Natural killer cell treated with Interleukin-12 subunit alpha and Interleukin-12 subunit beta and Interleukin-15 and Interleukin-18, amount 100 ng/mL, for 72 hours (primary cell): ENCODE data around the gene MFGE8. TPM values are rescaled to one million over a fixed set of nuclear protein-coding genes. Genes with fewer than 3 reads are reported as not detected.
A peak's percentile ranks its signal among the peaks of the same experiment; 100 is the strongest.
"Not testable (repeated sequence)": the region's sequence is repeated elsewhere in the genome, so short reads cannot be mapped to it uniquely, and the experiment has no call there.

ENCODE experiments used
- ATAC-seq, 2 donors: fragments of 150-1000 bp; cut with Tn5 transposase in 1 of 2; sonication (Bioruptor Pico), chemical (Tn5 transposase) in 1 of 2; 2 replicates each; pipeline ENCODE4 v1.10.0; 2021
- DNase-seq: peaks from one replicate; pipeline ENCODE4 v3.0.0; 2022; ENCODE audit warnings: low spot score
- H3K27ac Mint-ChIP-seq, 2 donors: 1 replicate in 1 of 2; 2 replicates in 1 of 2; pipeline ENCODE4 v1.8.0; 2022; ENCODE audit warnings: mixed read lengths in 2 of 2, mild to moderate bottlenecking in 1 of 2, moderate library complexity in 1 of 2
- H3K27me3 Mint-ChIP-seq, 2 donors: 1 replicate in 1 of 2; 2 replicates in 1 of 2; pipeline ENCODE4 v1.8.0; 2022; ENCODE audit warnings: mixed read lengths in 2 of 2
- H3K36me3 Mint-ChIP-seq: one replicate; pipeline ENCODE4 v1.8.0; 2022; ENCODE audit warnings: mixed read lengths
- H3K4me1 Mint-ChIP-seq, 2 donors: 1 replicate in 1 of 2; 2 replicates in 1 of 2; pipeline ENCODE4 v1.8.0; 2022; ENCODE audit warnings: low read depth in 2 of 2, mixed read lengths in 2 of 2, mild to moderate bottlenecking in 1 of 2
- H3K4me3 Mint-ChIP-seq: one replicate; pipeline ENCODE4 v1.8.0; 2022; ENCODE audit warnings: mixed read lengths
- H3K9me3 Mint-ChIP-seq: 2 replicates; pipeline ENCODE4 v1.8.0; 2022; ENCODE audit warnings: mixed read lengths
- total RNA-seq, 2 donors: library from RNA; stranded (reverse); gene quantifications; one replicate each; pipeline ENCODE4 v1.2.3, GENCODE V29; 2022

MFGE8 gene
- total RNA-seq, 2 donors from 2014 or later: 10.9 to 46.2 TPM

GRCh38 chr15:88932271-88932874 lies 19.2 kb upstream of the MFGE8 start:
- ATAC-seq (no peak), DNase-seq (no peak)
- no peak overlapping the region for H3K27ac Mint-ChIP-seq
- peaks cover 30 to 52% of the 10 kb centered on the region in 2 donors for H3K27me3 Mint-ChIP-seq
- H3K36me3 Mint-ChIP-seq: no peaks in the 10 kb centered on the region
- no peaks in the 10 kb centered on the region for H3K4me1 Mint-ChIP-seq
- H3K9me3 Mint-ChIP-seq: no peaks in the 10 kb centered on the region
- no peak overlapping the region for H3K4me3 Mint-ChIP-seq

DNA sequence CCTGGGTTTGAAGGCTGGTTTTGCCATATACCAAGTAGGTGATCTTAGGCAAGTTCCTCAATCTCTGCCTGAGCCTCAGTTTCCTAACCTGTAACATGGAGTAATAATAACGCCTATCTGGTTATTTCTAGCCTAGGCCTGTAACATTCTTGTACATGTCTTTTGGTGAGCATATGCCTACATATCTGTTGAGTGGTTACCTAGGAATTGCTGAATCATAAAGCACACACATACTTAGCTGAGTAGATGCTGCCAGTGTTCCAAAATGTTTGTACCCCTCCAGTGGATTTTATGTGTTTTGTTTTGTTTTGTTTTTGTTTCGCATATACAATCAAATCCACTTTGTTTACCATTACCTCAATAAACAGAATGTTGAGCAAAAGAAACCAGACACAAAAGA lies 17.4 kb upstream of the MFGE8 start:
- Mint-ChIP-seq H3K27ac (no peak overlapping the region), H3K4me3 (no peak overlapping the region), H3K36me3 (no peaks in the 10 kb centered on the region), H3K27me3 (peaks cover 28 to 45% of the 10 kb centered on the region in 2 donors), H3K4me1 (no peaks in the 10 kb centered on the region), H3K9me3 (no peaks in the 10 kb centered on the region)
- ATAC-seq (no peak), DNase-seq (no peak)

DNA sequence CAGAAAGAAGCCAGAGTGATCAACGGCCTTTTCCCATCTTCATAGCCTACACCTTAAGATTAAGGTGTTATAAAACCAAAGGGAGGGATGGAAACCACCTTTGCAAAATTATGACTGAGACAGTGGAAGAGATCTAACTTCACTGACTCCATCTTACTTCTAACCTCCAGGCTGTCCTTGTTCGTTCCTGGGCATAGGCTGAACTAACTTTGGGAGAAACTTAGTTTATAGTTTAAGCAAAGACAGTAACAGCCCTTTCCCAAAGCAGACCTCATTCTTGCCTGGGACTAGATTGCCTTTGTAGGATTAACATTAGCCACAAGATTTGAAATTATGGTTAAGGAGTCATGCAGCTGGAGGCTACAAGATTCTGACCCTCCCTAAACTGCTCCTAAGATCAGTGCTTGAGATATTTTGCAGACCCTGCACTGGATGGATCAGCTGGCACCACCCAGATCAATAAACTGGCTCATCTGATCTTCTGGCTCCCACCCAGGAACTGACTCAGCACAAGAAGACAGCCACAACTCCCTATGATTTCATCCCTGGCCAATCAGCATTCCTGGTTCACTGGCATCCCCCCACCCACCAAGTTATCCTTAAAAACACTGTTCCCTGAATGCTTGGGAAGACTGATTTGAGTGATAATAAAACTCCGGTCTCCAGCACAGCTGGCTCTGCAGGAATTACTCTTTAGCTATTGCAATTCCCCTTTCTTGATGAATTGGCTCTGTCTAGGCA lies 16.3 kb upstream of the MFGE8 start:
- H3K27ac Mint-ChIP-seq, ATAC-seq, DNase-seq, H3K4me3 Mint-ChIP-seq, H3K36me3 Mint-ChIP-seq, H3K9me3 Mint-ChIP-seq, H3K4me1 Mint-ChIP-seq: not testable (repeated sequence)
- H3K27me3 Mint-ChIP-seq: peaks cover 27 to 40% of the 10 kb centered on the region in 2 donors

DNA sequence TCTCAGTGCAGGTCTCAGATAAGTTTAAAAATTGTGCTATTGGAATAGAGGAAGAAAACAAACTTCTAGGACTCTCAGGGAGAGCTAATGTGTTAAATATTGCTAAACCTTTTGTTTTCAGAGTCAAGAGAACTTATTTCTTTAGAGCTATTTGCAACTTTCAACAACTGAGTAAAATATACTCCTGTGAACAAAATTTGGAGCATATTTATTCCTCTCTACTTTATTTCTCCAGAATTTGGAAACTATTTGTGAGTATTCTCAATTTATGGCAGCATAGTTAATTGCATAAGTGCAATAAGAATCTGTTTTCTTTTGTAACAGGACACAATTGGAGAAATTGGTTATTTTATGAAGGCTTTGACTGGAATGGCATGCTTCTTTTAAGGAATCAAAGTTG lies 15.0 kb upstream of the MFGE8 start:
- H3K36me3 Mint-ChIP-seq, DNase-seq, ATAC-seq, H3K4me1 Mint-ChIP-seq, H3K9me3 Mint-ChIP-seq, H3K27ac Mint-ChIP-seq, H3K4me3 Mint-ChIP-seq: not testable (repeated sequence)
- peaks cover 27 to 32% of the 10 kb centered on the region in 2 donors for H3K27me3 Mint-ChIP-seq

DNA sequence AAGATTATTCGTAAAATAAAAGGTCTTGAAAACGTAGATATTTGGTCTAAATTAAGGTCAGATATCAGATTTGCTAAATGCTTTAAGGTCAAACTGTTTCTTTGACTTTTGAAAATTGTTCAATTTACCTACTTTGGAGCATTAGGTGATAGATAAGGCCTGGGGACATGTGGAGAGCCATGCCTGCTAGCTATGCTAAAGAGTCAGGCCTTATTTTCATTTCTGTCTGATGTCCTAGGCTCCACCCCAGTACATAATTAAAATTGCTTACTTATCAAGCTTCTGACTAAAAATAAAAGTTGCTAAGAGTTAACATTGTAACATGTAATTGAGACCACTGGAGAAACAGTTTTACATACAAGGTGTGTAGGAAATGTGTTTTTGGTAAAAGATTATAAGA lies 12.5 kb upstream of the MFGE8 start:
- not testable (repeated sequence) for ATAC-seq, H3K4me3 Mint-ChIP-seq, H3K36me3 Mint-ChIP-seq, H3K9me3 Mint-ChIP-seq, DNase-seq, H3K27ac Mint-ChIP-seq, H3K4me1 Mint-ChIP-seq
- H3K27me3 Mint-ChIP-seq: peaks cover 20 to 22% of the 10 kb centered on the region in 2 donors

GRCh38 chr15:88920892-88921435 lies 7.8 kb upstream of the MFGE8 start:
- H3K27ac Mint-ChIP-seq, H3K36me3 Mint-ChIP-seq, H3K9me3 Mint-ChIP-seq, DNase-seq: not testable (repeated sequence)
- peak; percentile 28 to 83 for ATAC-seq
- H3K4me1 Mint-ChIP-seq: peaks cover 11 to 16% of the 10 kb centered on the region in 2 donors
- H3K27me3 Mint-ChIP-seq: peaks cover 25 to 35% of the 10 kb centered on the region in 2 donors
- peak overlapping the region; percentile 32 for H3K4me3 Mint-ChIP-seq

DNA sequence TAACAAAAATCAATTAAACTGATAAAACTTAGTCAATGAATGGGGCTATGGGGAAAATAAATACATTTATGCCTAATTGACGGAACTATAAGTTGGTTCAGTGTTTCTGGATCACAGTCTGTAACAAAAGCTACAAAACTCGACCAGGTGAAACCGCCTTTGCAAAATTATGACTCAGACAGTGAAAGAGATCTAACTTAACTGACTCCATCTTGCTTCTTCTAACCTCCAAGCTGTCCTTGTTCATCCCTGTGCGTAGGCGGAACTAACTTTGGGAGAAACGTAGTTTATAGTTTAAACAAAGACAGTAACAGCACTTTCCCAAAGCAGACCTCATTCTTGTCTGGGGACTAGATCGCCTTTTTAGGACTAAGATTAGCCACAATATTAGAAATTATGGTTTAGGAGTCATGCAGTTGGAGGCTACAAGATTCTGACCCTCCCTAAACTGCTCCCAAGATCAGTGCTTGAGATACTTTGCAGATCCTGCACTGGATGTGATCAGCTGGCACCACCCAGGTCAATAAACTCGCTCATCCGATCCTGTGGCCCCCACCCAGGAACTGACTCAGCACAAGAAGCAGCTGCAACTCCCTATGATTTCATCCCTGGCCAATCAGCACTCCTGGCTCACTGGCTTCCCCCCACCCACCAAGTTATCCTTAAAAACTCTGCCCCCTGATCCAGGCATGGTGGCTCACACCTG lies 7.2 kb upstream of the MFGE8 start:
- peaks cover 11 to 16% of the 10 kb centered on the region in 2 donors for H3K4me1 Mint-ChIP-seq
- no peaks in the 10 kb centered on the region for H3K9me3 Mint-ChIP-seq
- H3K27me3 Mint-ChIP-seq: peaks cover 25 to 34% of the 10 kb centered on the region in 2 donors
- H3K36me3 Mint-ChIP-seq: no peaks in the 10 kb centered on the region
- no peak overlapping the region for H3K27ac Mint-ChIP-seq
- DNase-seq: no peak
- H3K4me3 Mint-ChIP-seq: peak overlapping the region; percentile 32
- no peak for ATAC-seq

DNA sequence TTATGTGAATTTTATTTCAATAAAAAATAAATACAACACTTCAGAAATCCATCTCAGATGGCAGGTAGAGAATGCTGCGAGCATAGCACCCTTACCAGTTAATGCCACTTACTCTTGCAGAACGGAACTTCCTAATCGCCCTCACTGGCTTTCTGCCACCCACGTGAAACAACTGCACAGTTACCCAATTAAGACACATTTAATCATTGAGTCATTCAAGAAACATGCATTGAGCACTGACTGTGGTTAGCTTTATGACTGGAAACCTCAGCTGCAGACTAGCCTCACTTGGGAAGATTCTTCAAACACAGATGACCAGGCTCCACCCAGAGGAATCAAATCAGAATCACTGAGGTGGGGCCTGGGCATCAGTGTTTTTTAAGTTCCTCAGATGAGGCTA lies 5.6 kb upstream of the MFGE8 start:
- Mint-ChIP-seq H3K4me1 (peaks cover 11 to 16% of the 10 kb centered on the region in 2 donors), H3K27me3 (peaks cover 25 to 31% of the 10 kb centered on the region in 2 donors), H3K9me3 (no peaks in the 10 kb centered on the region), H3K4me3 (peak overlapping the region; percentile 45), H3K36me3 (no peaks in the 10 kb centered on the region), H3K27ac (no peak overlapping the region)
- ATAC-seq (peak; percentile 75 to 88), DNase-seq (no peak)

GRCh38 chr15:88917760-88918159 lies 4.6 kb upstream of the MFGE8 start:
- no peak overlapping the region for H3K27ac Mint-ChIP-seq

GRCh38 chr15:88915354-88915753 lies 2.2 kb upstream of the MFGE8 start:
- H3K4me1 Mint-ChIP-seq: peaks cover 20% of the 10 kb centered on the region in 2 donors
- no peak overlapping the region for H3K4me3 Mint-ChIP-seq
- no peaks in the 10 kb centered on the region for H3K36me3 Mint-ChIP-seq
- H3K27me3 Mint-ChIP-seq: peaks cover 15 to 24% of the 10 kb centered on the region in 2 donors
- H3K9me3 Mint-ChIP-seq: no peaks in the 10 kb centered on the region
- DNase-seq (no peak), ATAC-seq (no peak)
- H3K27ac Mint-ChIP-seq: no peak overlapping the region

More at GRCh38 chr15:88917760-88918159, 4.6 kb upstream of the MFGE8 start:
- Mint-ChIP-seq H3K36me3 (no peaks in the 10 kb centered on the region), H3K4me1 (peaks cover 16 to 21% of the 10 kb centered on the region in 2 donors), H3K9me3 (no peaks in the 10 kb centered on the region), H3K4me3 (no peak overlapping the region), H3K27me3 (peaks cover 25 to 29% of the 10 kb centered on the region in 2 donors)
- ATAC-seq: no peak
- no peak for DNase-seq

- Mint-ChIP-seq H3K27ac (peak overlapping the region; percentile 42 to 87), H3K36me3 (no peaks in the 10 kb centered on the region), H3K4me3 (peak overlapping the region; percentile 94), H3K27me3 (peaks cover 7 to 14% of the 10 kb centered on the region in 2 donors), H3K4me1 (peaks cover 11 to 15% of the 10 kb centered on the region in 2 donors), H3K9me3 (no peaks in the 10 kb centered on the region)
- ATAC-seq: no peak
- DNase-seq: no peak
Observed at GRCh38 chr15:88913850-88914169, 631 bp upstream of the MFGE8 start.

DNA sequence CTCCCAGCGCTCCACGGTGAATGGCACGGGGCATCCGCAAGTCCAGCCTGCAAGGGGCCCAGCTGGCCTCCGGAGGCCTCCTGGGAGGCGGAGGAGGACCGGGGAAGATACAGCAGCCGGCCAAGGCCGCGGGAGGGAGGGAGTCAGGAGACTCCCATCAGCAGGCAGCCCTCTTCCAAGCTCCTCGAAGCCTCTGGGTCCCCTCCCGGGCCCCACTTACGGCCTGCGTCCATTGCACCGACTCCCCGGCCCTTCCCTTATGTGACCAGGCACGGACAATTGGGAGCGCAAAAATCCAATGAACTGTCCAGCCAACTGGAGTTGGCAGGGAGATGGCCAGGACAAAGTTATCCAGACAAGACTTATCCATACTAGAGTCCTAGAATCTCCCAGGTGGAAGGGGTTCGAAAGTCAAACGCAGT lies 668 bp downstream of the MFGE8 start:
- Mint-ChIP-seq H3K4me1 (peaks cover 10 to 17% of the 10 kb centered on the region in 2 donors), H3K4me3 (peak overlapping the region; percentile 94), H3K36me3 (no peaks in the 10 kb centered on the region), H3K27ac (peak overlapping the region in 1 of 2 donors; percentile 59), H3K27me3 (peaks cover under 1 to 5% of the 10 kb centered on the region in 2 donors), H3K9me3 (no peaks in the 10 kb centered on the region)
- ATAC-seq (no peak), DNase-seq (no peak)

DNA sequence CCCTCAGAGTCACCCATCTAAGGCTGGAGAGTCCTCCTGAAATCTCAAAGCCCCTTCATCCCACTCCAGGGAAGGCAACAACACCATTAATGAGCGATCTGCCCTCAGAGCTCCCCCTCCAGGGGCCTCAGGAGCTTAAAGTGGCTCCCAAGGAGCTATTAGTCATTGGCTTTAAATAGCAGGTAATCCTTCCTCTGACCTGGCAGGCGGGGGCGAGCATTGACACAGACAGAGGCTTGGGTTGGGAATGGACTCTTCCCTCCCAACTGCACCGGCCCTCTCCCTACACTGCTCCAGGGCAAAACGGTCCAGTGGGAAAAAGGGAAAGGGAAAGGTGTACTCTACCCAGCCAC lies 1.4 kb downstream of the MFGE8 start:
- DNase-seq (no peak), ATAC-seq (no peak)
- H3K27me3 Mint-ChIP-seq: peaks cover 0 to 4% of the 10 kb centered on the region in 2 donors
- H3K9me3 Mint-ChIP-seq: no peaks in the 10 kb centered on the region
- no peaks in the 10 kb centered on the region for H3K36me3 Mint-ChIP-seq
- peaks cover 10 to 17% of the 10 kb centered on the region in 2 donors for H3K4me1 Mint-ChIP-seq
- peak overlapping the region; percentile 94 for H3K4me3 Mint-ChIP-seq
- peak overlapping the region in 1 of 2 donors; percentile 59 for H3K27ac Mint-ChIP-seq
